Measurements from ENCODE around the gene SULT1A2. TPM values are rescaled to one million over a fixed set of nuclear protein-coding genes. Genes with fewer than 3 reads are reported as not detected.
"Not testable (repeated sequence)": the region's sequence is repeated elsewhere in the genome, so short reads cannot be mapped to it uniquely, and the experiment has no call there.

The SULT1A2 gene
- total and polyA plus RNA-seq, 9 donors: 0.13 to 1.6 (median 0.78) TPM

DNA sequence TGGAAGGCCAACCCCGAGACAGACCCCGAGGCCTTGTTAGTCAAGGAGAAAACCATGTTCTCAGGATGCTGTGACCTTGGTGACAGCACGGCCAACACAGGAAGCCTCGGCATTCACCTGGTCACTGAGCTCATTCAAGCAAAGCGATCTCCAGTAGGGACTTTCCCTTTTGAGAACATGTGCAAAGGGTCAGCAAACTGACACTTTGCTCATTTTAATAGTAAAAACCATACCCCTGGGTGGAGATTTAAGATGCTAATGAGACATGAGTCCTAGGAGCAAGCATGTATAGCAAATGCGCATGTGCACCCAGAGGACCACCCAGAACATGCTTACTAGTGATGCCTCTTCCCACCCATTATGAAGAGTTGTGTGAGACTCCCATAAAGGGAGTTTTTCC, 5.7 kb upstream of the SULT1A2 start:
- Histone ChIP-seq H3K36me3 (no peaks in the 10 kb centered on the region), H3K4me1 (ENCODE audit: insufficient read depth) (peaks cover under 1% of the 10 kb centered on the region), H3K27me3 (no peaks in the 10 kb centered on the region), H3K4me3 (no peak overlapping the region), H3K27ac (no peak overlapping the region), H3K9me3 (no peaks in the 10 kb centered on the region)
- no peak for TF ChIP-seq POLR2A (IDR thresholded peaks at IDR 0.05)
- TF ChIP-seq EP300 (IDR thresholded peaks at IDR 0.05): no peak
- TF ChIP-seq, protein P1, sequence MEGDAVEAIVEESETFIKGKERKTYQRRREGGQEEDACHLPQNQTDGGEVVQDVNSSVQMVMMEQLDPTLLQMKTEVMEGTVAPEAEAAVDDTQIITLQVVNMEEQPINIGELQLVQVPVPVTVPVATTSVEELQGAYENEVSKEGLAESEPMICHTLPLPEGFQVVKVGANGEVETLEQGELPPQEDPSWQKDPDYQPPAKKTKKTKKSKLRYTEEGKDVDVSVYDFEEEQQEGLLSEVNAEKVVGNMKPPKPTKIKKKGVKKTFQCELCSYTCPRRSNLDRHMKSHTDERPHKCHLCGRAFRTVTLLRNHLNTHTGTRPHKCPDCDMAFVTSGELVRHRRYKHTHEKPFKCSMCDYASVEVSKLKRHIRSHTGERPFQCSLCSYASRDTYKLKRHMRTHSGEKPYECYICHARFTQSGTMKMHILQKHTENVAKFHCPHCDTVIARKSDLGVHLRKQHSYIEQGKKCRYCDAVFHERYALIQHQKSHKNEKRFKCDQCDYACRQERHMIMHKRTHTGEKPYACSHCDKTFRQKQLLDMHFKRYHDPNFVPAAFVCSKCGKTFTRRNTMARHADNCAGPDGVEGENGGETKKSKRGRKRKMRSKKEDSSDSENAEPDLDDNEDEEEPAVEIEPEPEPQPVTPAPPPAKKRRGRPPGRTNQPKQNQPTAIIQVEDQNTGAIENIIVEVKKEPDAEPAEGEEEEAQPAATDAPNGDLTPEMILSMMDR (IDR thresholded peaks at IDR 0.05): no peak
- 59 to 64% (median 60%) methylated on average over 4 to 6 of the region's 6 CpGs for WGBS, 3 donors
- intact Hi-C loops (cut with DNase I): no loop called here
- no peak for DNase-seq

DNA sequence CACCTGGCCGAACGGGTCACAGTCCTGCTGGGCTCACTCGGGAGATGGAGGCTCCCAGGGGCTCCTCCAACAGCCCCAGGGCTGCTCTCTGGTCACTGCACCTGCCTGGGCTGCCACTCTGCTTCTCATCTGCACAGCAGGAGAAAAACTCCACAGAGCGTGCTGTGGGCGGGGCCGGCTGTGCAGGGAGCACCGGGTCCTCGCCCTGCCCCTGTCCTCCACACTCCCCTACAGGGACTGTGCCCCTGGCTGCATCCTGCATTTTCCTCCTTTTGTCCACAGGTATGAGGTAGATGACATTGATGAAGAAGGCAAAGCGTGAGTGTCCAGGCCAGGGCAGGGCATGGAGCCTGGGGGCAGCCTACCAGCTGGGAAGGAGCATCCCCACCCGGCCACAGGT, 5.2 kb upstream of the SULT1A2 start:
- H3K36me3 ChIP-seq; intact Hi-C loops (cut with DNase I); H3K4me3 ChIP-seq; H3K27me3 ChIP-seq; H3K4me1 ChIP-seq (ENCODE audit: insufficient read depth); H3K9me3 ChIP-seq; H3K27ac ChIP-seq; DNase-seq: not testable (repeated sequence)
- WGBS, 3 donors: 66 to 80% (median 78%) methylated on average over 5 to 8 of the region's 10 CpGs

DNA sequence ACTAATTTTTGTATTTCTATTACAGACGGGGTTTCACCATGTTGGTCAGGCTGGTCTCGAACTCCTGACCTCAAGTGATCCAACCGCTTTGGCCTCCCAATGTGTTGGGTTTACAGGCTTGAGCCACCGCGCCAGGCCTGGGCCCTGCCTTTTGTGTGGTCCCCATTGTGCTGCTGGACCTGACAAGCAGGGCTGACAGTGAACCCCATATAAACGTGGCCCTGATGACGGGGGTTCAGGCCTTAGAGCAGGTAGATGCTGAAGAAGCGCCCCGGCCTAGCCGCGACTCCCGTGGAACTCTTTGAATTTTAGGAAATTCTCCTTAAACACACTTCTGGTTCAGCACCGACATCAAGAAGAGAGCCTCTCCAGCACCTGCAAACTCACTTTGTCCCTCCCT, 4.7 kb upstream of the SULT1A2 start:
- H3K27me3 ChIP-seq; H3K4me3 ChIP-seq; intact Hi-C loops (cut with DNase I); H3K4me1 ChIP-seq (ENCODE audit: insufficient read depth); H3K27ac ChIP-seq; H3K36me3 ChIP-seq; DNase-seq; H3K9me3 ChIP-seq: not testable (repeated sequence)
- 87 to 91% (median 91%) methylated on average over 12 to 13 of the region's 13 CpGs for whole genome bisulfite sequencing, 3 donors

DNA sequence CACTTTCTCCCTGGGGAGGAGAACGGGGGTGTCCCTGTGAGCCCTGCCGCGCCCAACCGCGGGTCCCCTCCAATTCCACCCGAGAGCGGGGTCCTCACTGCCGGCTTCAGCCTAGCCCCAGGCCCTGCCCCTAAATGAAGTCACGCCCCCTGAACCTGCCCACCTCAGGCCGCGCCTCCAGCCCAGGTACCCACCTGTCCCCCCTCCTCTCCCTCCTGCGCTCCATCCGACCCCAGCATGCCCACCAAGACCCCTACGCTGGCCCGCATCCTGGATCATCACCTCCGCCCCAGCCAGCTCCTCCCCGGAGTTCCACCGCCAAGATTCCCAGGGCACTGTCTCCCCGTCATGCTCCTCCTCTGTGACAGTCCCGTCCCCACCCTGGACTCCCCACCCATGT, 4.1 kb upstream of the SULT1A2 start:
- H3K36me3 ChIP-seq; DNase-seq; H3K4me1 ChIP-seq (ENCODE audit: insufficient read depth); H3K9me3 ChIP-seq; intact Hi-C loops (cut with DNase I); H3K27me3 ChIP-seq; H3K4me3 ChIP-seq; H3K27ac ChIP-seq: not testable (repeated sequence)
- 33 to 49% (median 38%) methylated on average over 9 to 14 of the region's 20 CpGs for WGBS, 3 donors

DNA sequence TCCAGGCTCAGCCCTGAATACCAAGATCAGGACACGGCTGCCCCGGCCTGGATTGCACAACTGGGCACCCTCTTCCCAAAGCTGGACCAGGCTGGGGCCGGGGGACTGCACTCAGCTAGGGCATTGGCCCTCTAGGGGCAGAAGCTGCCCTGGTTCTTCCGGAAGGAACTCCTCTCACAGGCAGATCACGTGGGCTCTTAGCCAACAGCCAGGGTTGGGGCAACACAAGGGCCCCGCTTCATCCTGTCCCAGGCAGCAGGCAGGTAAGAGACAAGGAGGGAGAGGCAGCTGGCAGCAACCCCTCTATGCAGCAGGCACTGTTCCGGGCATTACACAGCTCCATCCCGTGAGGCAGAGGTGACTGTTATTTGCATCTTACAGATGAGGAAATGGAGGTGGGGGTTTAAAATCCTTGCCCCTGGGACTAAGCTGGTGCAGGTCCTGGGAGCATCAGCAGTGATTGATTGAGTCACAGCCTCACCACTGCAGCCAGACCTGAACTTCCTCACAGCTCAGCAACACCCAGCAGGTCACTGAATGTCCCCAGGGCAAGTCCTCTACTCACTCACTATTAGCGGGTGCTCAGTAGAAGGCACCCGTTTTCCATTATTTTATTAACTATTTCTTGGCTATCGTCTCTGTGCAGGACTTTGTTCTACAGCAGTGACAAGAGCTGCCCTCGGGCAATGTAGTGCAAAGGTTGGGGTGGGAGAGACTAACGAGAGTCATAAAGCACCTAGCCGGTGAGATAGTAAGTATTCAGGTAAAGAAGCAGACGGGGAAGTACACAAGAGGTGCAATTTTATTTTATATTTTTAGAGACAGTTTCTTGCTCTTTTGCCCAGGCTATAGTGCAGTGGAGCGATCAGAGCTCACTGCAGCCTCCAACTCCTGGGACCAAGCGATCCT, 2.8 kb upstream of the SULT1A2 start:
- H3K4me1 ChIP-seq (ENCODE audit: insufficient read depth); DNase-seq; H3K9me3 ChIP-seq; intact Hi-C loops (cut with DNase I); H3K4me3 ChIP-seq; H3K27ac ChIP-seq; H3K36me3 ChIP-seq; H3K27me3 ChIP-seq: not testable (repeated sequence)
- WGBS, 3 donors: no CpG with 5 or more reads among the region's 17 CpGs

DNA sequence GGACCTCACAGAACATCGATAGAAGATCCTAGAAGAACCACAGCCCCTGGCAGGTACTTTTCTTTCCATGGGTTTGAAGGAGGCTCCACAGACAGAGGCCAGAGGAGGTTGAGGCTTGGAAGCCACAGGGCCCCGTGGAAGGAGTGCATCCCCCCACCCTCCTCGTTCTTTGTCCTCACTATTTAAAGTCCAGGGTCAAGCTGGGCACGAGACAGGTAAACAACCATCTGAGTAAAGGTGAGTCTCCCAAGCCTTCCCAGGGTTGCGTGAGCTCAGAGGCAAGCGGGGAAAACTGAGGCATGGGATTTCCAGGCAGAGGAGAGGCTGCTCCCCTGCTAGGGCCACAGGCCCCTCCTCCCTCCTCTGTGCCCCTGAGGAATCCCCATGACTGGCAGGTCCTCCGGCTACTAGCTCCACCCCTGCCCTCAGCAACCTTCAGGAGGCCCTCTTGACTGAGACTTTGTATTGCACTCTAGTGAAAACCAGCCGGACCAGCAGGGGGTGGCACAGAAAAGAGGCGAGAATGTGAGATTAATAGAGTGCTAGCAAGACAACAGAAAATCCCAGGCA, 927 bp upstream of the SULT1A2 start:
- DNase-seq: no peak
- TF ChIP-seq, protein P1 (IDR thresholded peaks at IDR 0.05): no peak
- TF ChIP-seq EP300 (IDR thresholded peaks at IDR 0.05): no peak
- no peak for TF ChIP-seq POLR2A (IDR thresholded peaks at IDR 0.05)
- Histone ChIP-seq H3K27ac (no peak overlapping the region), H3K9me3 (no peaks in the 10 kb centered on the region), H3K27me3 (no peaks in the 10 kb centered on the region), H3K36me3 (no peaks in the 10 kb centered on the region), H3K4me3 (no peak overlapping the region), H3K4me1 (ENCODE audit: insufficient read depth) (peaks cover 4% of the 10 kb centered on the region)
- 75 to 81% (median 77%) methylated on average over 8 to 9 of the region's 9 CpGs for WGBS, 3 donors
- intact Hi-C loops (cut with DNase I): no loop called here
